ENCODE data around the gene TMEM121. TPM values are rescaled to one million over a fixed set of nuclear protein-coding genes. Genes with fewer than 3 reads are reported as not detected.

TMEM121 gene
- total RNA-seq, 1 experiment from 2014 or later = 33.6 TPM

DNA sequence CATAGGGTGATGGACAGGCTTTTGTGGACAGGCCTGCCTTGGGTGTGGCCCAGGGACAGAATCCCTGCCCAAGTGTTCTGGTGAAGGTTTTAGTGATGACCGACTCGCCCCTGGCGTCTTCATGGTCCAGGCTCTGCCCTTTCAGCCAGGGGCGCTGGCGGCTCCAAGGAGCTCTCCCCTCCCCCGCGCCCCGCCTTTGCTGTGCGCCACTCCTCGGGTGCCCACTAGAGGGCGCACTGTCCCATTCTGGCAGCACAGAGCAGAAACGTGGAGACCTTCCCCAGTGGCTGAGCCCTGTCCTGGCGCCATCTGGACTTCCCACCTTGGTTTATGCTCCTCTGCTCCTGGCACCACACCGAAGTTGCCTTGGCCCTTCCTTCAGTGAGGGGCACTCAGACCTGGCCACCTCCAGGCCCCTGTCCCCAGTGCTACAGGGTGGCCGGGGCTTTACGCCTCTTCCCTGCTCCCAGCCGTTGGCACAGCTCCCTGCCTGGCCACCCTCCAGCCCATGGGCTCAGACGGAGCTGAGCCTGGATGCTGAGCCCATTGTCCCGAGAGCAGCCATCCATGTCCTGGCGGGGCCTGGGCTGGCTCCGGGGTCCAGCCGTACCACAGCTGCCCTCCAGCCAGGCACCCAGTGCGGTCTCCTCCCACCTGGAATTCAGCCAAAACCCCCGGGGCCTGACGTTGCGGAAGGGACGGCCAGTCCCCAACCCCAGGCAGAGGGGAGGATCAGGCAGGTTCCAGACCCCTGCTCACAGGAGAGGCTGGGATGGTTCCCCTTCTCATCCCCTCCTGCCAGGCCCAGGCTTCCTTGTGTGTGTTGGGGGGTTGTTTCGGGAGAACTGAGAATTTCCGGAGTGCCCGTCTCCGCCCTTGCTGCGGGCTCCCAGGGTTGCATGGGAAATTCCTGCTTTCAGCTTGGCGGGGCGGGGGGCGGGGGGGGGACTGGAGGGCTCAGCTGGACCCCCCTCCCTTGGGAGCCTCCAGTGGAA lies 45.3 kb upstream of the TMEM121 start:
- Histone ChIP-seq H3K4me2 (ENCODE audit: low read length) (peak overlapping the region; percentile 99), H2AFZ (ENCODE audit: low read length) (peak overlapping the region; percentile 65), H3K36me3 (ENCODE audit: low read depth, low read length) (no peaks in the 10 kb centered on the region), H3K27me3 (ENCODE audit: low read length) (no peaks in the 10 kb centered on the region), H3F3A (ENCODE audit: low read length, unreplicated experiment) (no peaks in the 10 kb centered on the region), H3K79me2 (ENCODE audit: low read length) (peaks cover 8% of the 10 kb centered on the region), H3K9ac (ENCODE audit: low read length) (peak overlapping the region; percentile 100), H3K4me3 (ENCODE audit: low read length) (peak overlapping the region; percentile 71), H3K9me3 (ENCODE audit: low read length) (no peaks in the 10 kb centered on the region), H3K27ac (ENCODE audit: low read length) (peak overlapping the region; percentile 100), H3K9me2 (replicated peaks; ENCODE audit: low read length) (no peaks in the 10 kb centered on the region), H3K4me1 (ENCODE audit: insufficient read depth, low read length) (peaks cover 48% of the 10 kb centered on the region), H4K20me1 (ENCODE audit: low read length) (no peaks in the 10 kb centered on the region)
- POLR2A ChIA-PET (ENCODE audit: unreplicated experiment) = interaction anchor here (0.6 to 1.8 kb wide), 3 partner anchors 9 to 59 kb away, joined by 3 to 18 read pairs (median 7); no protein-coding TSS in a partner anchor
- TF ChIP-seq EZH2phosphoT487 (IDR thresholded peaks at IDR 0.05; ENCODE audit: borderline replicate concordance, low read length) = no peak
- TF ChIP-seq, protein P1, sequence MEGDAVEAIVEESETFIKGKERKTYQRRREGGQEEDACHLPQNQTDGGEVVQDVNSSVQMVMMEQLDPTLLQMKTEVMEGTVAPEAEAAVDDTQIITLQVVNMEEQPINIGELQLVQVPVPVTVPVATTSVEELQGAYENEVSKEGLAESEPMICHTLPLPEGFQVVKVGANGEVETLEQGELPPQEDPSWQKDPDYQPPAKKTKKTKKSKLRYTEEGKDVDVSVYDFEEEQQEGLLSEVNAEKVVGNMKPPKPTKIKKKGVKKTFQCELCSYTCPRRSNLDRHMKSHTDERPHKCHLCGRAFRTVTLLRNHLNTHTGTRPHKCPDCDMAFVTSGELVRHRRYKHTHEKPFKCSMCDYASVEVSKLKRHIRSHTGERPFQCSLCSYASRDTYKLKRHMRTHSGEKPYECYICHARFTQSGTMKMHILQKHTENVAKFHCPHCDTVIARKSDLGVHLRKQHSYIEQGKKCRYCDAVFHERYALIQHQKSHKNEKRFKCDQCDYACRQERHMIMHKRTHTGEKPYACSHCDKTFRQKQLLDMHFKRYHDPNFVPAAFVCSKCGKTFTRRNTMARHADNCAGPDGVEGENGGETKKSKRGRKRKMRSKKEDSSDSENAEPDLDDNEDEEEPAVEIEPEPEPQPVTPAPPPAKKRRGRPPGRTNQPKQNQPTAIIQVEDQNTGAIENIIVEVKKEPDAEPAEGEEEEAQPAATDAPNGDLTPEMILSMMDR (conservative IDR thresholded peaks at IDR 0.05; ENCODE audit: low read depth, low read length) = peak; percentile 95
- ATAC-seq (peak; percentile 44), DNase-seq (peak; percentile 90)
- BruUV-seq (replicated peaks) = TSS peak; percentile 75
- intact Hi-C loops (cut with micrococcal nuclease) = no loop called here
- CTCF ChIA-PET = interaction anchor here (0.6 to 1.9 kb wide), 5 partner anchors 9 to 89 kb away, joined by 3 to 24 read pairs (median 10); partner anchors contain the start of gene TEDC1

DNA sequence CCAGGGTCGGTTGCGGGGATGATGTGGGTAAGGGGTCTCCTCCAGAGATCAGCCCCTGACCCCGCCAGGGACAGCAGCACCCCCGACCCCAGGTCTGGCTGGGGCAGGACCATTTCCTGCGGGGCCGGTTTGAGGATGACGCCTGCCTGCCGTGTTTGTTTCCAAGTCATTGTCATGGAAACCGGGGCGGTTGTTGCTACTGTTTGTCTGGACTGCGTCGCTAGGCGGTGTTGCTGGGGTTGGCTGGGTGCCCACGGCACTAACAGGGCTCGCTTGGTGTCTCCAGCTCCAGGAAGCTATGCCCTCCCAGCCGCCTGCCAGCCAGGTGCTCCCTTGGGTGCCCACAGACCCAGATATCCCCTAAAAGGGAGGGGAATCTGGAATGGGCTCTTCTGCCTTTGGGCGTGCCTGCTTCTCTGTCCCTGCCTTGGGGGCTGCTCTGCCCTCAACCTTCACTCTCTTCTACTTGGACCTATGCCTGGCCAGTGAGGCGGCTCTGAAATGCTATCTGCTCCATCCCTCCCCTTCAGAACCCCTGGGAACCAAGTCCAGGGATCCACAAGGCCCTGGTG lies 44.4 kb upstream of the TMEM121 start:
- CTCF ChIA-PET = interaction anchor here (1.9 kb wide), 1 partner anchor 8 kb away, joined by 24 read pairs; the partner anchor contains the start of gene TEDC1
- peak; percentile 51 for ATAC-seq

More for the DNA sequence above, 44.4 kb upstream of the TMEM121 start:
- intact Hi-C loops (cut with micrococcal nuclease) = loop anchor here (1.0 kb wide), 1 partner anchor 8 kb away; no protein-coding TSS in a partner anchor
- Histone ChIP-seq H2AFZ (ENCODE audit: low read length) (no peak overlapping the region), H3K36me3 (ENCODE audit: low read depth, low read length) (no peaks in the 10 kb centered on the region), H3F3A (ENCODE audit: low read length, unreplicated experiment) (no peaks in the 10 kb centered on the region), H3K79me2 (ENCODE audit: low read length) (peaks cover 5% of the 10 kb centered on the region), H3K4me3 (ENCODE audit: low read length) (peak overlapping the region; percentile 45; the same call in 1 of the 2 replicates), H3K9me3 (ENCODE audit: low read length) (no peaks in the 10 kb centered on the region), H3K4me2 (ENCODE audit: low read length) (peak overlapping the region; percentile 99), H3K9ac (ENCODE audit: low read length) (peak overlapping the region; percentile 100), H4K20me1 (ENCODE audit: low read length) (no peaks in the 10 kb centered on the region), H3K4me1 (ENCODE audit: insufficient read depth, low read length) (peaks cover 39% of the 10 kb centered on the region), H3K27ac (ENCODE audit: low read length) (peak overlapping the region; percentile 100), H3K27me3 (ENCODE audit: low read length) (no peaks in the 10 kb centered on the region), H3K9me2 (replicated peaks; ENCODE audit: low read length) (no peaks in the 10 kb centered on the region)
- POLR2A ChIA-PET (ENCODE audit: unreplicated experiment) = interaction anchor here (0.6 to 1.8 kb wide), 2 partner anchors 8 to 51 kb away, joined by 7 to 18 read pairs; no protein-coding TSS in a partner anchor
- DNase-seq = peak; percentile 96
- no TSS peak for BruUV-seq (replicated peaks)
- TF ChIP-seq, protein P1 (conservative IDR thresholded peaks at IDR 0.05; ENCODE audit: low read depth, low read length) = peak; percentile 19; the same call in 1 of the 2 replicates
- TF ChIP-seq EZH2 (IDR thresholded peaks at IDR 0.05; ENCODE audit: low read length, unreplicated experiment) = no peak

Data from PC-3 (cell line).